Right kidney (tissue), 1 donor: Measurements from ENCODE around the gene VPS35.

ENCODE experiments used
- DNase-seq: peaks from one replicate; pipeline ENCODE4 v3.0.0-alpha.2; 2016

Gene VPS35

GRCh38 chr16:46618516-46618915 is 70.5 kb downstream of the VPS35 start:
- DNase-seq = no peak

- no peak for DNase-seq
Measured at GRCh38 chr16:46614006-46614405, 75.0 kb downstream of the VPS35 start.

GRCh38 chr16:46613352-46613751 is 75.6 kb downstream of the VPS35 start:
- DNase-seq = no peak

GRCh38 chr16:46612121-46612520 is 76.9 kb downstream of the VPS35 start:
- DNase-seq = no peak

GRCh38 chr16:46607529-46607928 is 81.4 kb downstream of the VPS35 start:
- no peak for DNase-seq

- no peak for DNase-seq
Measured at GRCh38 chr16:46606231-46606630, 82.7 kb downstream of the VPS35 start.
